Astrocyte (in vitro differentiated cells and primary cell): Measurements from ENCODE around the gene GBA2. TPM values are rescaled to one million over a fixed set of nuclear protein-coding genes. Genes with fewer than 3 reads are reported as not detected.

Experiments
- DNase-seq: peaks from one replicate; pipeline ENCODE4 v3.0.0-alpha.2; 2010; ENCODE audit warnings: low read depth
- FAIRE-seq: peaks from 2 replicates; lab custom pipeline; 2011; peaks lifted over from hg19 to GRCh38; lab: Jason Lieb, UNC
- H2AFZ ChIP-seq: 2 replicates; pipeline ENCODE4 v1.6.0; 2012; ENCODE audit warnings: low read depth, low read length, inconsistent platforms
- H3K27ac ChIP-seq: 2 replicates; pipeline ENCODE4 v1.5.1; 2011; ENCODE audit warnings: low read depth, low read length, inconsistent platforms
- H3K27me3 ChIP-seq: 2 replicates; pipeline ENCODE4 v1.6.0; 2011; ENCODE audit warnings: low read length, inconsistent platforms; ENCODE audit not compliant: insufficient read depth
- H3K36me3 ChIP-seq: 2 replicates; pipeline ENCODE4 v1.5.1; 2011; ENCODE audit warnings: low read length, inconsistent platforms; ENCODE audit not compliant: insufficient read depth
- H3K4me1 ChIP-seq: 2 replicates; pipeline ENCODE4 v1.5.1; 2011; ENCODE audit warnings: low read length, inconsistent platforms; ENCODE audit not compliant: insufficient read depth
- H3K4me2 ChIP-seq: 2 replicates; pipeline ENCODE4 v1.6.0; 2012; ENCODE audit warnings: low read length, inconsistent platforms
- H3K4me3 ChIP-seq: 2 replicates; pipeline ENCODE4 v1.5.1; 2011; ENCODE audit warnings: low read depth, mild to moderate bottlenecking, low read length, inconsistent platforms; ENCODE audit not compliant: insufficient read depth
- H3K79me2 ChIP-seq: 2 replicates; pipeline ENCODE4 v1.6.0; 2012; ENCODE audit warnings: mild to moderate bottlenecking, low read length, inconsistent platforms; ENCODE audit not compliant: insufficient read depth
- H3K9ac ChIP-seq: 2 replicates; pipeline ENCODE4 v1.6.0; 2012; ENCODE audit warnings: mild to moderate bottlenecking, low read length, inconsistent platforms
- H3K9me3 ChIP-seq: 2 replicates; pipeline ENCODE4 v1.5.1; 2012; ENCODE audit warnings: low read depth, mild to moderate bottlenecking, low read length, inconsistent platforms; ENCODE audit not compliant: insufficient read depth
- H4K20me1 ChIP-seq: 2 replicates; pipeline ENCODE4 v1.6.0; 2012; ENCODE audit warnings: low read length, inconsistent platforms; ENCODE audit not compliant: insufficient read depth
- H3K27ac Mint-ChIP-seq: one replicate; pipeline ENCODE4 v1.8.0; 2021; ENCODE audit warnings: mild to moderate bottlenecking, mixed read lengths; ENCODE audit not compliant: unreplicated experiment
- H3K27me3 Mint-ChIP-seq: one replicate; pipeline ENCODE4 v1.8.0; 2021; ENCODE audit warnings: low read depth, mixed read lengths; ENCODE audit not compliant: unreplicated experiment
- H3K36me3 Mint-ChIP-seq: one replicate; pipeline ENCODE4 v1.8.0; 2021; ENCODE audit warnings: low read depth, mixed read lengths; ENCODE audit not compliant: unreplicated experiment
- H3K4me1 Mint-ChIP-seq: one replicate; pipeline ENCODE4 v1.8.0; 2021; ENCODE audit warnings: low read depth, mixed read lengths; ENCODE audit not compliant: unreplicated experiment
- H3K4me3 Mint-ChIP-seq: one replicate; pipeline ENCODE4 v1.8.0; 2021; ENCODE audit warnings: mild to moderate bottlenecking, moderate library complexity, mixed read lengths; ENCODE audit not compliant: unreplicated experiment
- H3K9me3 Mint-ChIP-seq: one replicate; pipeline ENCODE4 v1.8.0; 2021; ENCODE audit warnings: mild to moderate bottlenecking, mixed read lengths; ENCODE audit not compliant: unreplicated experiment
- CTCF ChIP-seq: IDR thresholded peaks from 2 replicates; pipeline ENCODE4 v1.5.1; 2011; ENCODE audit warnings: low read depth, mild to moderate bottlenecking, inconsistent platforms, low read length, moderate library complexity; ENCODE audit not compliant: insufficient read depth
- EZH2 ChIP-seq: IDR thresholded peaks from 2 replicates; pipeline ENCODE4 v1.6.1; 2012; ENCODE audit warnings: mild to moderate bottlenecking, low read length, inconsistent platforms; ENCODE audit not compliant: insufficient read depth
- total RNA-seq: library from RNA; stranded (reverse); gene quantifications from 2 replicates; pipeline ENCODE4 v1.2.1, GENCODE V29; 2021

The GBA2 gene
- total RNA-seq, 1 donor from 2014 or later = 42.5 TPM

GRCh38 chr9:35771075-35771433 is 22.0 kb upstream of the GBA2 start:
- H3K27ac ChIP-seq = no peak overlapping the region
- no peak overlapping the region for H3K4me3 Mint-ChIP-seq
- no peak for TF ChIP-seq CTCF
- no peak for TF ChIP-seq EZH2

GRCh38 chr9:35769763-35770162 is 20.7 kb upstream of the GBA2 start:
- H4K20me1 ChIP-seq = no peaks in the 10 kb centered on the region
- Mint-ChIP-seq H3K4me1 (no peaks in the 10 kb centered on the region), H3K27me3 (no peaks in the 10 kb centered on the region), H3K27ac (no peak overlapping the region), H3K4me3 (no peak overlapping the region), H3K36me3 (no peaks in the 10 kb centered on the region), H3K9me3 (no peaks in the 10 kb centered on the region)
- no peak for FAIRE-seq
- no peak overlapping the region for H2AFZ ChIP-seq
- no peaks in the 10 kb centered on the region for H3K36me3 ChIP-seq
- H3K9ac ChIP-seq = no peak overlapping the region
- no peaks in the 10 kb centered on the region for H3K4me1 ChIP-seq
- no peak overlapping the region for H3K4me3 ChIP-seq
- DNase-seq = no peak
- H3K79me2 ChIP-seq = no peaks in the 10 kb centered on the region
- peaks cover 24% of the 10 kb centered on the region for H3K27me3 ChIP-seq
- no peak overlapping the region for H3K27ac ChIP-seq
- TF ChIP-seq EZH2 = no peak
- TF ChIP-seq CTCF = no peak
- H3K9me3 ChIP-seq = no peaks in the 10 kb centered on the region
- no peak overlapping the region for H3K4me2 ChIP-seq

More at GRCh38 chr9:35771075-35771433, 22.0 kb upstream of the GBA2 start:
- Histone ChIP-seq H3K4me1 (no peaks in the 10 kb centered on the region), H4K20me1 (no peaks in the 10 kb centered on the region), H3K4me2 (no peak overlapping the region), H3K79me2 (no peaks in the 10 kb centered on the region), H3K9me3 (no peaks in the 10 kb centered on the region), H2AFZ (no peak overlapping the region), H3K36me3 (no peaks in the 10 kb centered on the region), H3K9ac (no peak overlapping the region), H3K27me3 (peaks cover 24% of the 10 kb centered on the region), H3K4me3 (no peak overlapping the region)
- DNase-seq = no peak
- H3K27me3 Mint-ChIP-seq = no peaks in the 10 kb centered on the region
- H3K36me3 Mint-ChIP-seq = no peaks in the 10 kb centered on the region
- H3K4me1 Mint-ChIP-seq = no peaks in the 10 kb centered on the region
- no peak overlapping the region for H3K27ac Mint-ChIP-seq
- no peaks in the 10 kb centered on the region for H3K9me3 Mint-ChIP-seq
- FAIRE-seq = no peak

- Histone ChIP-seq H3K4me1 (no peaks in the 10 kb centered on the region), H4K20me1 (no peaks in the 10 kb centered on the region), H3K9me3 (no peaks in the 10 kb centered on the region), H2AFZ (no peak overlapping the region), H3K4me3 (no peak overlapping the region), H3K27ac (no peak overlapping the region), H3K36me3 (no peaks in the 10 kb centered on the region), H3K4me2 (no peak overlapping the region), H3K79me2 (no peaks in the 10 kb centered on the region), H3K9ac (no peak overlapping the region), H3K27me3 (peaks cover 24% of the 10 kb centered on the region)
- no peak overlapping the region for H3K4me3 Mint-ChIP-seq
- H3K27ac Mint-ChIP-seq = no peak overlapping the region
- H3K9me3 Mint-ChIP-seq = no peaks in the 10 kb centered on the region
- H3K4me1 Mint-ChIP-seq = no peaks in the 10 kb centered on the region
- TF ChIP-seq EZH2 (no peak), CTCF (no peak)
- no peaks in the 10 kb centered on the region for H3K36me3 Mint-ChIP-seq
- no peaks in the 10 kb centered on the region for H3K27me3 Mint-ChIP-seq
- no peak for DNase-seq
- no peak for FAIRE-seq
Measured at GRCh38 chr9:35767458-35767857, 18.4 kb upstream of the GBA2 start.
